Prostate gland (tissue), 2 donors: ENCODE data around the gene CELF4. TPM values are rescaled to one million over a fixed set of nuclear protein-coding genes. Genes with fewer than 3 reads are reported as not detected.

ENCODE experiments used
- DNase-seq: peaks from one replicate; pipeline ENCODE4 v3.0.0-alpha.2; 2019; ENCODE audit warnings: low spot score
- H3K27ac ChIP-seq, 2 donors: fragments of 200-600 bp; sonication (generic); 2 replicates each; pipeline ENCODE4 v1.5.1; 2017 to 2019
- H3K27me3 ChIP-seq: fragments of 200-600 bp; sonication (generic); replicated peaks from 2 replicates; pipeline ENCODE4 v1.5.1; 2019; ENCODE audit not compliant: insufficient read depth
- H3K36me3 ChIP-seq, 2 donors: fragments of 200-600 bp; sonication (generic); 1 replicate in 1 of 2; 2 replicates in 1 of 2; pipeline versions ENCODE4 v1.5.1 to v1.8.1; 2017 to 2019
- H3K4me1 ChIP-seq: fragments of 200-600 bp; sonication (generic); replicated peaks from 2 replicates; pipeline ENCODE4 v1.5.1; 2019
- H3K4me3 ChIP-seq, 2 donors: fragments of 200-600 bp; sonication (generic); 2 replicates each; pipeline ENCODE4 v1.5.1; 2017 to 2019
- H3K9me3 ChIP-seq: fragments of 200-600 bp; sonication (generic); 2 replicates; pipeline ENCODE4 v1.5.1; 2017
- CTCF ChIP-seq, 4 experiments: fragments of 200-600 bp in 2 of 4; fragments of 450-650 bp in 2 of 4; sonication (generic) in 2 of 4; IDR thresholded peaks; 1 replicate in 3 of 4; 2 replicates in 1 of 4; pipeline ENCODE4 v1.5.1; 2016 to 2019; ENCODE audit warnings: antibody characterized with exemption in 4 of 4, mild to moderate bottlenecking in 2 of 4, moderate library complexity in 2 of 4
- POLR2A ChIP-seq: fragments of 450-650 bp; IDR thresholded peaks from one replicate; pipeline ENCODE4 v1.6.1; 2016; ENCODE audit warnings: antibody characterized with exemption, mild to moderate bottlenecking
- POLR2AphosphoS5 ChIP-seq: sonication (generic); formaldehyde crosslinking; IDR thresholded peaks from one replicate; pipeline ENCODE4 v1.6.1; 2017; ENCODE audit warnings: antibody characterized with exemption
- WGBS: methylation state at CpG from one replicate; pipeline ENCODE4 v1.1.5; 2018; 5-methylcytosine and 5-hydroxymethylcytosine counted together
- intact Hi-C: fragments of 100-400 bp; cut with DNase I; formaldehyde crosslinking; loops from one replicate; pipeline ENCODE4 v1.14.2; 2022
- total RNA-seq, 2 donors: library from RNA; depleted of rRNA; stranded (reverse); fragments of >200 nt; gene quantifications; one replicate each; pipeline ENCODE4 v1.1.0, GENCODE V29; 2016

Gene CELF4
- total RNA-seq, 2 donors from 2014 or later = 7.8 to 8.5 TPM

GRCh38 chr18:37351110-37351509 is 214.5 kb downstream of the CELF4 start:
- TF ChIP-seq POLR2AphosphoS5 (no peak), CTCF (IDR thresholded peaks at IDR 0.05) (no peak), POLR2A (no peak)
- H3K27me3 ChIP-seq = no peaks in the 10 kb centered on the region
- 80% methylated on average over 9 of the region's 9 CpGs for WGBS
- H3K4me3 ChIP-seq = no peak overlapping the region
- no peak overlapping the region for H3K27ac ChIP-seq
- H3K9me3 ChIP-seq = no peaks in the 10 kb centered on the region
- no peak for DNase-seq
- no peaks in the 10 kb centered on the region for H3K4me1 ChIP-seq
- intact Hi-C loops = no loop called here
- H3K36me3 ChIP-seq = no peaks in the 10 kb centered on the region

- 88% methylated on average over 2 of the region's 2 CpGs for WGBS
- TF ChIP-seq CTCF (IDR thresholded peaks at IDR 0.05) = no peak
- TF ChIP-seq POLR2AphosphoS5 = no peak
- no peak for TF ChIP-seq POLR2A
- intact Hi-C loops = no loop called here
These were observed 216.9 kb downstream of the CELF4 start for GRCh38 chr18:37348729-37349128.

GRCh38 chr18:37346048-37346447 is 219.6 kb downstream of the CELF4 start:
- intact Hi-C loops = no loop called here
- TF ChIP-seq POLR2AphosphoS5 = no peak
- Histone ChIP-seq H3K27ac (no peak overlapping the region), H3K9me3 (no peaks in the 10 kb centered on the region), H3K4me1 (no peaks in the 10 kb centered on the region), H3K27me3 (no peaks in the 10 kb centered on the region), H3K4me3 (no peak overlapping the region), H3K36me3 (no peaks in the 10 kb centered on the region)
- no peak for DNase-seq
- WGBS = 94% methylated on average over 3 of the region's 3 CpGs

More at GRCh38 chr18:37348729-37349128, 216.9 kb downstream of the CELF4 start:
- Histone ChIP-seq H3K9me3 (no peaks in the 10 kb centered on the region), H3K4me3 (no peak overlapping the region), H3K27me3 (no peaks in the 10 kb centered on the region), H3K4me1 (no peaks in the 10 kb centered on the region), H3K27ac (no peak overlapping the region), H3K36me3 (no peaks in the 10 kb centered on the region)
- no peak for DNase-seq

GRCh38 chr18:37343542-37343851 is 222.1 kb downstream of the CELF4 start:
- WGBS = 4% methylated on average over 7 of the region's 7 CpGs
- H3K36me3 ChIP-seq = no peaks in the 10 kb centered on the region
- H3K27ac ChIP-seq = no peak overlapping the region
- intact Hi-C loops = loop anchor here (5.0 kb wide), 1 partner anchor 194 kb away; no protein-coding TSS in a partner anchor
- no peak overlapping the region for H3K4me3 ChIP-seq
- no peak for DNase-seq
- no peaks in the 10 kb centered on the region for H3K27me3 ChIP-seq
- no peaks in the 10 kb centered on the region for H3K4me1 ChIP-seq
- TF ChIP-seq POLR2A (no peak), CTCF (IDR thresholded peaks at IDR 0.05) (no peak), POLR2AphosphoS5 (no peak)
- H3K9me3 ChIP-seq = no peaks in the 10 kb centered on the region

- TF ChIP-seq POLR2A (no peak), POLR2AphosphoS5 (no peak), CTCF (IDR thresholded peaks at IDR 0.05) (no peak)
- H3K36me3 ChIP-seq = no peaks in the 10 kb centered on the region
- intact Hi-C loops = loop anchor here (5.0 kb wide), 1 partner anchor 196 kb away; no protein-coding TSS in a partner anchor
- no peaks in the 10 kb centered on the region for H3K27me3 ChIP-seq
- H3K27ac ChIP-seq = no peak overlapping the region
- no peaks in the 10 kb centered on the region for H3K4me1 ChIP-seq
- WGBS = 93% methylated on average over 5 of the region's 5 CpGs
- H3K9me3 ChIP-seq = no peaks in the 10 kb centered on the region
- no peak overlapping the region for H3K4me3 ChIP-seq
- DNase-seq = no peak
These were observed 224.0 kb downstream of the CELF4 start for GRCh38 chr18:37341473-37342086.
